GM19395 (cell line): ENCODE measurements around the gene FASTK.
A peak's percentile ranks its signal among the peaks of the same experiment; 100 is the strongest.
"Not testable (repeated sequence)": the region's sequence is repeated elsewhere in the genome, so short reads cannot be mapped to it uniquely, and the experiment has no call there.

ENCODE experiments used
- ATAC-seq: cut with Tn5 transposase; IDR thresholded peaks from one replicate; pipeline ENCODE4 v1.9.1; 2021; ENCODE audit warnings: mild to moderate bottlenecking, moderate library complexity; ENCODE audit not compliant: unreplicated experiment

FASTK gene

GRCh38 chr7:151032936-151033863, 47.4 kb downstream of the FASTK start:
- ATAC-seq: no peak

GRCh38 chr7:151031011-151031410, 49.6 kb downstream of the FASTK start:
- no peak for ATAC-seq

GRCh38 chr7:151028948-151029501, 51.6 kb downstream of the FASTK start:
- no peak for ATAC-seq

GRCh38 chr7:151028131-151028947, 52.3 kb downstream of the FASTK start, which contains the start of gene ABCB8:
Gene ABCB8 (plus strand): TSS chr7:151028450. CDS start chr7:151028516, 66 bp downstream.
- ATAC-seq: peak; percentile 95

- peak; percentile 26 for ATAC-seq
Observed at GRCh38 chr7:151027728-151028130, 52.9 kb downstream of the FASTK start.

GRCh38 chr7:151026771-151027727, 53.6 kb downstream of the FASTK start:
- not testable (repeated sequence) for ATAC-seq
